WTC11 (cell line): ENCODE measurements around the gene DNAH8. TPM values are rescaled to one million over a fixed set of nuclear protein-coding genes. Genes with fewer than 3 reads are reported as not detected.
"Not testable (repeated sequence)": the region's sequence is repeated elsewhere in the genome, so short reads cannot be mapped to it uniquely, and the experiment has no call there.

Source experiments
- ATAC-seq: fragments of 200-7000 bp; cut with Tn5 transposase; 2 replicates; pipeline ENCODE4 v1.10.0; 2021; ENCODE audit warnings: mild to moderate bottlenecking, moderate library complexity
- CTCF ChIA-PET: fragments of 300-600 bp; sonication (Branson Sonifier 250); formaldehyde crosslinking; loops from one replicate; lab custom pipeline; 2021; ENCODE audit warnings: antibody characterized with exemption; lab: Charles Lee
- POLR2A ChIA-PET: fragments of 350-600 bp; sonication (Branson Sonifier 250); formaldehyde crosslinking; loops from one replicate; lab custom pipeline; 2021; ENCODE audit warnings: antibody characterized with exemption; lab: Charles Lee
- DNase-seq: peaks from one replicate; pipeline ENCODE4 v3.0.0; 2021; ENCODE audit warnings: low spot score
- H3K27ac Mint-ChIP-seq: 2 replicates; pipeline ENCODE4 v1.8.0; 2021; ENCODE audit warnings: mixed read lengths
- H3K27me3 Mint-ChIP-seq: 2 replicates; pipeline ENCODE4 v1.8.0; 2021; ENCODE audit warnings: low read depth, mild to moderate bottlenecking, moderate library complexity, mixed read lengths
- H3K36me3 Mint-ChIP-seq: 2 replicates; pipeline ENCODE4 v1.8.0; 2021; ENCODE audit warnings: mixed read lengths
- H3K4me1 Mint-ChIP-seq: 2 replicates; pipeline ENCODE4 v1.8.0; 2022; ENCODE audit warnings: mixed read lengths
- H3K4me3 Mint-ChIP-seq: 2 replicates; pipeline ENCODE4 v1.8.0; 2021; ENCODE audit warnings: mild to moderate bottlenecking, moderate library complexity, mixed read lengths
- H3K9me3 Mint-ChIP-seq: 2 replicates; pipeline ENCODE4 v1.8.0; 2021; ENCODE audit warnings: mixed read lengths
- AFF4 ChIP-seq: sonication (generic); formaldehyde crosslinking; IDR thresholded peaks from 2 replicates; pipeline ENCODE4 v1.8.1; 2023; ENCODE audit warnings: mild to moderate bottlenecking, missing genetic modification reagents, borderline replicate concordance
- FOXK1 ChIP-seq: sonication (generic); formaldehyde crosslinking; IDR thresholded peaks from 2 replicates; pipeline ENCODE4 v1.8.0; 2022; ENCODE audit warnings: mild to moderate bottlenecking, moderate library complexity, missing genetic modification reagents
- HMGA2 ChIP-seq: fragments of 250-450 bp; sonication (Bioruptor Pico); IDR thresholded peaks from 2 replicates; pipeline ENCODE4 v1.4.0; 2021; ENCODE audit warnings: mild to moderate bottlenecking, moderate library complexity
- JAZF1 ChIP-seq: fragments of 250-450 bp; sonication (Bioruptor Pico); IDR thresholded peaks from 2 replicates; pipeline ENCODE4 v1.9.0; 2021; ENCODE audit warnings: moderate library complexity, mild to moderate bottlenecking, inconsistent platforms
- MYBL2 ChIP-seq: sonication (generic); formaldehyde crosslinking; IDR thresholded peaks from 2 replicates; pipeline ENCODE4 v1.8.1; 2023; ENCODE audit warnings: mild to moderate bottlenecking, moderate library complexity, missing genetic modification reagents
- NFYB ChIP-seq: sonication (generic); formaldehyde crosslinking; conservative IDR thresholded peaks from 2 replicates; pipeline ENCODE4 v1.8.0; 2022; ENCODE audit warnings: low read depth, missing genetic modification reagents
- RORB ChIP-seq: fragments of 250-450 bp; sonication (Bioruptor Pico); IDR thresholded peaks from 2 replicates; pipeline ENCODE4 v1.9.0; 2021; ENCODE audit warnings: mild to moderate bottlenecking
- SMAD3 ChIP-seq: sonication (generic); formaldehyde crosslinking; IDR thresholded peaks from 2 replicates; pipeline ENCODE4 v1.8.0; 2022; ENCODE audit warnings: missing genetic modification reagents, mild to moderate bottlenecking, borderline replicate concordance
- SMAD4 ChIP-seq: sonication (generic); formaldehyde crosslinking; IDR thresholded peaks from 2 replicates; pipeline ENCODE4 v1.8.0; 2022; ENCODE audit warnings: mild to moderate bottlenecking, missing genetic modification reagents
- SP1 ChIP-seq: sonication (generic); formaldehyde crosslinking; conservative IDR thresholded peaks from 2 replicates; pipeline ENCODE4 v1.8.1; 2022; ENCODE audit warnings: missing genetic modification reagents
- total RNA-seq: library from RNA; stranded (reverse); gene quantifications from 3 replicates; pipeline ENCODE4 v1.2.3, GENCODE V29; 2021
- TF ChIP-seq, protein P1 (sequence below): sonication (generic); formaldehyde crosslinking; conservative IDR thresholded peaks from 2 replicates; pipeline ENCODE4 v1.8.1; 2023; ENCODE audit warnings: mild to moderate bottlenecking, low read depth, missing genetic modification reagents, moderate library complexity
- TF ChIP-seq, protein P2 (sequence below): sonication (generic); formaldehyde crosslinking; IDR thresholded peaks from 2 replicates; pipeline ENCODE4 v1.8.0; 2023; ENCODE audit warnings: missing genetic modification reagents, mild to moderate bottlenecking, borderline replicate concordance

Gene DNAH8
- total RNA-seq, 1 experiment from 2014 or later, result 0.02 TPM

GRCh38 chr6:38696345-38696744 is 18.8 kb upstream of the DNAH8 start:
- ChIA-PET POLR2A (no interaction called here), CTCF (no interaction called here)
- H3K9me3 Mint-ChIP-seq, result peaks cover 34% of the 10 kb centered on the region
- H3K27me3 Mint-ChIP-seq, result peaks cover 3% of the 10 kb centered on the region
- no peaks in the 10 kb centered on the region for H3K4me1 Mint-ChIP-seq
- no peak overlapping the region for H3K27ac Mint-ChIP-seq
- no peak for ATAC-seq
- peaks cover 37% of the 10 kb centered on the region for H3K36me3 Mint-ChIP-seq
- no peak for TF ChIP-seq AFF4
- no peak for TF ChIP-seq SMAD3
- no peak for TF ChIP-seq MYBL2
- no peak overlapping the region for H3K4me3 Mint-ChIP-seq
- DNase-seq, result no peak

DNA sequence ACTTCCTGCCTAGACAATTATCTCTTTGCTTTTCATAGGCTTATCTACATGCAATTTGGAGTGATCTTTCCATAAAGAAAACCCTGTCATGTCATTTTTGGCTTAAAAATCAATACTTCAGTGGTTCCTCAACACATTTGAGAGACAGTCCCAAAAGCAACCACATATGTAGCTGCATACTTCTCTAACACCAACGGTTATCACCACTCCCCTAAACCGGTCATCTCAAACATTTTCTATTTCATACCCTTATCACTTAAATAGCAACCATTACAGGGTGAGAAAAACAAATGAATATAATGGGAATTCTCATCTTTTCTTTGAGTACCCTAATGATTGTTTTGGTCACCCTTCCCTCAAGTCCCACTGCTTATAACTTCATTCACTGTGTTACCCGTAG is 17.3 kb upstream of the DNAH8 start:
- no peak for ATAC-seq
- POLR2A ChIA-PET, result no interaction called here
- Mint-ChIP-seq H3K4me1 (peaks cover 10% of the 10 kb centered on the region), H3K36me3 (peaks cover 49% of the 10 kb centered on the region)
- TF ChIP-seq NFYB, result no peak
- no peak for TF ChIP-seq JAZF1
- TF ChIP-seq RORB (CRISPR knock-in tag), result no peak
- TF ChIP-seq, protein P1, sequence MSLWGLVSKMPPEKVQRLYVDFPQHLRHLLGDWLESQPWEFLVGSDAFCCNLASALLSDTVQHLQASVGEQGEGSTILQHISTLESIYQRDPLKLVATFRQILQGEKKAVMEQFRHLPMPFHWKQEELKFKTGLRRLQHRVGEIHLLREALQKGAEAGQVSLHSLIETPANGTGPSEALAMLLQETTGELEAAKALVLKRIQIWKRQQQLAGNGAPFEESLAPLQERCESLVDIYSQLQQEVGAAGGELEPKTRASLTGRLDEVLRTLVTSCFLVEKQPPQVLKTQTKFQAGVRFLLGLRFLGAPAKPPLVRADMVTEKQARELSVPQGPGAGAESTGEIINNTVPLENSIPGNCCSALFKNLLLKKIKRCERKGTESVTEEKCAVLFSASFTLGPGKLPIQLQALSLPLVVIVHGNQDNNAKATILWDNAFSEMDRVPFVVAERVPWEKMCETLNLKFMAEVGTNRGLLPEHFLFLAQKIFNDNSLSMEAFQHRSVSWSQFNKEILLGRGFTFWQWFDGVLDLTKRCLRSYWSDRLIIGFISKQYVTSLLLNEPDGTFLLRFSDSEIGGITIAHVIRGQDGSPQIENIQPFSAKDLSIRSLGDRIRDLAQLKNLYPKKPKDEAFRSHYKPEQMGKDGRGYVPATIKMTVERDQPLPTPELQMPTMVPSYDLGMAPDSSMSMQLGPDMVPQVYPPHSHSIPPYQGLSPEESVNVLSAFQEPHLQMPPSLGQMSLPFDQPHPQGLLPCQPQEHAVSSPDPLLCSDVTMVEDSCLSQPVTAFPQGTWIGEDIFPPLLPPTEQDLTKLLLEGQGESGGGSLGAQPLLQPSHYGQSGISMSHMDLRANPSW, result no peak
- TF ChIP-seq, protein P2, sequence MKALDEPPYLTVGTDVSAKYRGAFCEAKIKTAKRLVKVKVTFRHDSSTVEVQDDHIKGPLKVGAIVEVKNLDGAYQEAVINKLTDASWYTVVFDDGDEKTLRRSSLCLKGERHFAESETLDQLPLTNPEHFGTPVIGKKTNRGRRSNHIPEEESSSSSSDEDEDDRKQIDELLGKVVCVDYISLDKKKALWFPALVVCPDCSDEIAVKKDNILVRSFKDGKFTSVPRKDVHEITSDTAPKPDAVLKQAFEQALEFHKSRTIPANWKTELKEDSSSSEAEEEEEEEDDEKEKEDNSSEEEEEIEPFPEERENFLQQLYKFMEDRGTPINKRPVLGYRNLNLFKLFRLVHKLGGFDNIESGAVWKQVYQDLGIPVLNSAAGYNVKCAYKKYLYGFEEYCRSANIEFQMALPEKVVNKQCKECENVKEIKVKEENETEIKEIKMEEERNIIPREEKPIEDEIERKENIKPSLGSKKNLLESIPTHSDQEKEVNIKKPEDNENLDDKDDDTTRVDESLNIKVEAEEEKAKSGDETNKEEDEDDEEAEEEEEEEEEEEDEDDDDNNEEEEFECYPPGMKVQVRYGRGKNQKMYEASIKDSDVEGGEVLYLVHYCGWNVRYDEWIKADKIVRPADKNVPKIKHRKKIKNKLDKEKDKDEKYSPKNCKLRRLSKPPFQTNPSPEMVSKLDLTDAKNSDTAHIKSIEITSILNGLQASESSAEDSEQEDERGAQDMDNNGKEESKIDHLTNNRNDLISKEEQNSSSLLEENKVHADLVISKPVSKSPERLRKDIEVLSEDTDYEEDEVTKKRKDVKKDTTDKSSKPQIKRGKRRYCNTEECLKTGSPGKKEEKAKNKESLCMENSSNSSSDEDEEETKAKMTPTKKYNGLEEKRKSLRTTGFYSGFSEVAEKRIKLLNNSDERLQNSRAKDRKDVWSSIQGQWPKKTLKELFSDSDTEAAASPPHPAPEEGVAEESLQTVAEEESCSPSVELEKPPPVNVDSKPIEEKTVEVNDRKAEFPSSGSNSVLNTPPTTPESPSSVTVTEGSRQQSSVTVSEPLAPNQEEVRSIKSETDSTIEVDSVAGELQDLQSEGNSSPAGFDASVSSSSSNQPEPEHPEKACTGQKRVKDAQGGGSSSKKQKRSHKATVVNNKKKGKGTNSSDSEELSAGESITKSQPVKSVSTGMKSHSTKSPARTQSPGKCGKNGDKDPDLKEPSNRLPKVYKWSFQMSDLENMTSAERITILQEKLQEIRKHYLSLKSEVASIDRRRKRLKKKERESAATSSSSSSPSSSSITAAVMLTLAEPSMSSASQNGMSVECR (CRISPR knock-in tag), result no peak
- no peak for TF ChIP-seq FOXK1 (CRISPR knock-in tag)
- TF ChIP-seq HMGA2 (CRISPR knock-in tag), result no peak
- TF ChIP-seq SMAD4 (CRISPR knock-in tag), result no peak
- TF ChIP-seq SP1 (CRISPR knock-in tag), result no peak
- TF ChIP-seq, all 79 proteins: peak for 0
- Mint-ChIP-seq H3K4me3 (no peak overlapping the region), H3K27ac (no peak overlapping the region), H3K9me3 (peaks cover 38% of the 10 kb centered on the region), H3K27me3 (peaks cover 3% of the 10 kb centered on the region)
- CTCF ChIA-PET, result no interaction called here
- no peak for DNase-seq

DNA sequence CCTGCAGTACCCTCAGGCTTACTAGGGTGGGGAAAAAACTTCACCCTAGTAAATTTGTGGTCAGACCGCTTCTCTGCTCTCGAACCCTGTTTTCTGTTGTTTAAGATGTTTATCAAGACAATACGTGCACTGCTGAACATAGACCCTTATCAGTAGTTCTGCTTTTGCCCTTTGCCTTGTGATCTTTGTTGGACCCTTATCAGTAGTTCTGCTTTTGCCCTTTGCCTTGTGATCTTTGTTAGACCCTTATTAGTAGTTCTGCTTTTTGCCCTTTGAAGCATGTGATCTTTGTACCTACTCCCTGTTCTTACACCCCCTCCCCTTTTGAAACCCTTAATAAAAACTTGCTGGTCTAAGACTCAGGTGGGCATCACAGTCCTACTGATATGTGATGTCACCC is 15.4 kb upstream of the DNAH8 start:
- CTCF ChIA-PET, result not testable (repeated sequence)
- H3K36me3 Mint-ChIP-seq, result peaks cover 43% of the 10 kb centered on the region

More for the DNA sequence above, 15.4 kb upstream of the DNAH8 start:
- H3K9me3 Mint-ChIP-seq, result peaks cover 31% of the 10 kb centered on the region
- DNase-seq, H3K27ac Mint-ChIP-seq, H3K4me1 Mint-ChIP-seq, H3K4me3 Mint-ChIP-seq, POLR2A ChIA-PET, H3K27me3 Mint-ChIP-seq, ATAC-seq: not testable (repeated sequence)
